Measurements from ENCODE around the gene SH3RF3.

- no peak for TF ChIP-seq FOXJ3 (CRISPR knock-in tag; IDR thresholded peaks at IDR 0.05)
- TF ChIP-seq EZH2phosphoT487 (IDR thresholded peaks at IDR 0.05; ENCODE audit: borderline replicate concordance, low read depth): no peak
- TF ChIP-seq CTCF (IDR thresholded peaks at IDR 0.05): no peak
- TF ChIP-seq FOXM1 (IDR thresholded peaks at IDR 0.05; ENCODE audit: low read depth): no peak
- no peak for TF ChIP-seq JUND (IDR thresholded peaks at IDR 0.05)
- no peak for TF ChIP-seq IRF3 (IDR thresholded peaks at IDR 0.05; ENCODE audit: low read depth, low read length)
These were observed 401.7 kb downstream of the SH3RF3 start for GRCh38 chr2:109530712-109531111.

Measured in SK-N-SH (cell line).